Fibroblast of lung (primary cell): ENCODE results near the gene DNER. TPM values are rescaled to one million over a fixed set of nuclear protein-coding genes. Genes with fewer than 3 reads are reported as not detected.
A peak's percentile ranks its signal among the peaks of the same experiment; 100 is the strongest.

Source experiments
- DNase-seq, 2 donors: peaks; one replicate each; pipeline versions ENCODE4 v3.0.0 to v3.0.0-alpha.2; 2010; ENCODE audit warnings: low read depth in 2 of 2
- H2AFZ ChIP-seq: 2 replicates; pipeline ENCODE4 v1.5.1; 2012; ENCODE audit warnings: low read length, control low read depth, inconsistent platforms
- H3K27ac ChIP-seq: 2 replicates; pipeline ENCODE4 v1.5.1; 2011; ENCODE audit warnings: low read length, control low read depth; ENCODE audit not compliant: insufficient read depth
- H3K27me3 ChIP-seq: 2 replicates; pipeline ENCODE4 v1.5.1; 2011; ENCODE audit warnings: mild to moderate bottlenecking, low read length; ENCODE audit not compliant: control insufficient read depth, insufficient read depth
- H3K36me3 ChIP-seq: 2 replicates; pipeline ENCODE4 v1.5.1; 2011; ENCODE audit warnings: low read length; ENCODE audit not compliant: control insufficient read depth, insufficient read depth
- H3K4me1 ChIP-seq: 2 replicates; pipeline ENCODE4 v1.5.1; 2011; ENCODE audit warnings: low read length; ENCODE audit not compliant: control insufficient read depth, insufficient read depth; ENCODE audit errors: extremely low read depth
- H3K4me2 ChIP-seq: 2 replicates; pipeline ENCODE4 v1.5.1; 2011; ENCODE audit warnings: low read length, control low read depth; ENCODE audit not compliant: insufficient read depth; ENCODE audit errors: extremely low read depth
- H3K4me3 ChIP-seq, 4 experiments: fragments of 200-600 bp in 1 of 4; sonication (generic) in 1 of 4; replicated peaks in 1 of 4; 2 replicates each; pipeline ENCODE4 v1.5.1; 2011 to 2016; ENCODE audit warnings: low read length in 4 of 4, low read depth in 3 of 4, mild to moderate bottlenecking in 3 of 4, control low read depth in 2 of 4, inconsistent platforms in 1 of 4, mixed read lengths in 1 of 4; ENCODE audit not compliant: insufficient read depth in 1 of 4; ENCODE audit errors: control extremely low read depth in 1 of 4
- H3K79me2 ChIP-seq: 2 replicates; pipeline ENCODE4 v1.5.1; 2012; ENCODE audit warnings: mild to moderate bottlenecking, low read length, inconsistent platforms; ENCODE audit not compliant: control insufficient read depth, insufficient read depth
- H3K9ac ChIP-seq: 2 replicates; pipeline ENCODE4 v1.5.1; 2011; ENCODE audit warnings: mild to moderate bottlenecking, low read length, control low read depth; ENCODE audit not compliant: insufficient read depth
- H3K9me3 ChIP-seq: 2 replicates; pipeline ENCODE4 v1.5.1; 2012; ENCODE audit warnings: low read depth, low read length; ENCODE audit not compliant: control insufficient read depth, insufficient read depth
- H4K20me1 ChIP-seq: 2 replicates; pipeline ENCODE4 v1.5.1; 2011; ENCODE audit warnings: low read length; ENCODE audit not compliant: control insufficient read depth, insufficient read depth; ENCODE audit errors: extremely low read depth
- CTCF ChIP-seq, 2 donors: IDR thresholded peaks in 1 of 2; conservative IDR thresholded peaks in 1 of 2; 1 replicate in 1 of 2; 2 replicates in 1 of 2; pipeline ENCODE4 v1.5.1; 2011 to 2012; ENCODE audit warnings: low read length in 2 of 2, control low read depth in 1 of 2, inconsistent platforms in 1 of 2, low read depth in 1 of 2, mild to moderate bottlenecking in 1 of 2
- EZH2 ChIP-seq: IDR thresholded peaks from 2 replicates; pipeline ENCODE4 v1.5.1; 2012; ENCODE audit warnings: low read length, control low read depth, mild to moderate bottlenecking; ENCODE audit errors: missing control alignments
- polyA plus RNA-seq, 2 donors: library from polyadenylated mRNA; depleted of rRNA in 1 of 2; stranded (reverse) in 1 of 2; unstranded in 1 of 2; fragments of >200 nt; gene quantifications; 2 replicates each; pipeline ENCODE4 v1.2.1, GENCODE V29; 2011 to 2012; ENCODE audit warnings: missing spikeins in 1 of 2
- total RNA-seq: library from RNA; depleted of rRNA; stranded (reverse); fragments of >200 nt; gene quantifications from 2 replicates; pipeline ENCODE4 v1.2.1, GENCODE V29; 2014

DNER gene
- total and polyA plus RNA-seq, 2 donors (not counting 1 experiment from before 2014, with no cell fraction given) = 0.33 to 0.43 TPM

- no peaks in the 10 kb centered on the region for H3K27me3 ChIP-seq
- no peak overlapping the region for H3K9ac ChIP-seq
- no peak overlapping the region for H3K4me3 ChIP-seq
- no peaks in the 10 kb centered on the region for H3K4me1 ChIP-seq
- no peak overlapping the region for H3K4me2 ChIP-seq
- H2AFZ ChIP-seq = no peak overlapping the region
- peak in 1 of 2 donors; percentile 67 for DNase-seq
- H4K20me1 ChIP-seq = no peaks in the 10 kb centered on the region
- no peaks in the 10 kb centered on the region for H3K36me3 ChIP-seq
- no peaks in the 10 kb centered on the region for H3K79me2 ChIP-seq
- no peaks in the 10 kb centered on the region for H3K9me3 ChIP-seq
- no peak overlapping the region for H3K27ac ChIP-seq
- TF ChIP-seq EZH2 = no peak
- TF ChIP-seq CTCF (conservative IDR thresholded peaks at IDR 0.05 in 1 of 2, IDR thresholded peaks at IDR 0.05 in 1 of 2; ENCODE audit: low read depth in 1 of 2, low read length in 2 of 2) = no peak
These were observed 351.1 kb downstream of the DNER start for GRCh38 chr2:229363185-229363814.

DNA sequence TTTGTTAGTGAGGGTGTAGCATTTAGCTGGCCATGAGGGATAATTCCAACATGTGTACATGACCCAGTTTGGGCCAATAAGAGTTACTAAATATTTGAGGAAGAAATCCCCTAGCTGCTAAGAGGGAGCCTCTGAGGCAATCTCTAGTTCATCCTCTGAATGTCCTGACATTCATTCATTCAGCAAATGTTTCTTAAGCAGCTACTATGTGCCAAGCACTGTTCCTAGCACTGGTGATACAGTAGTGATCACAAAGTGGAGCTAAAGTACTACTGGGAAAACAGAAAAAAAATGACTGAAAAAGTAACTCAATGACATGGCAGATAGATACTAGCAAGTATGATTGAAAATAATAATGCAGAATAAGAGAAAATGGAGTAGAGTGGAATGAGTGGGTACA lies 363.5 kb downstream of the DNER start:
- Histone ChIP-seq H3K4me1 (no peaks in the 10 kb centered on the region), H3K27ac (no peak overlapping the region), H3K4me3 (no peak overlapping the region), H3K4me2 (no peak overlapping the region), H4K20me1 (no peaks in the 10 kb centered on the region), H3K36me3 (no peaks in the 10 kb centered on the region), H2AFZ (no peak overlapping the region), H3K9ac (no peak overlapping the region), H3K9me3 (no peaks in the 10 kb centered on the region), H3K27me3 (no peaks in the 10 kb centered on the region), H3K79me2 (no peaks in the 10 kb centered on the region)
- TF ChIP-seq CTCF (conservative IDR thresholded peaks at IDR 0.05 in 1 of 2, IDR thresholded peaks at IDR 0.05 in 1 of 2; ENCODE audit: low read depth in 1 of 2, low read length in 2 of 2) (no peak), EZH2 (no peak)
- DNase-seq = no peak

GRCh38 chr2:229350117-229350805 lies 364.1 kb downstream of the DNER start:
- Histone ChIP-seq H3K9me3 (no peaks in the 10 kb centered on the region), H3K36me3 (no peaks in the 10 kb centered on the region), H4K20me1 (no peaks in the 10 kb centered on the region), H3K79me2 (no peaks in the 10 kb centered on the region), H3K27me3 (no peaks in the 10 kb centered on the region), H3K4me2 (no peak overlapping the region), H3K9ac (no peak overlapping the region), H2AFZ (no peak overlapping the region), H3K4me3 (no peak overlapping the region), H3K27ac (no peak overlapping the region), H3K4me1 (no peaks in the 10 kb centered on the region)
- TF ChIP-seq CTCF (conservative IDR thresholded peaks at IDR 0.05 in 1 of 2, IDR thresholded peaks at IDR 0.05 in 1 of 2; ENCODE audit: low read depth in 1 of 2, low read length in 2 of 2) (no peak), EZH2 (no peak)
- peak; percentile 23 to 31 for DNase-seq
